ENCODE measurements around the gene EXOSC5. TPM values are rescaled to one million over a fixed set of nuclear protein-coding genes. Genes with fewer than 3 reads are reported as not detected.

EXOSC5 gene
- total and polyA plus RNA-seq, 2 of the 4 experiments (the other 2 are of a cell fraction): 19.0 to 25.2 TPM

GRCh38 chr19:41443813-41444455 lies 46.8 kb upstream of the EXOSC5 start:
- intact Hi-C loops (cut with micrococcal nuclease) (no loop called here), dilution Hi-C loops (cut with HindIII; ENCODE audit: low sequenced_read_pairs, unreplicated experiment) (no loop called here), in situ Hi-C loops (cut with MboI; ENCODE audit: low sequenced_read_pairs) (loop anchor here (5.0 kb wide), 1 partner anchor 128 kb away; no protein-coding TSS in a partner anchor)
- H3K4me1 ChIP-seq (ENCODE audit: control insufficient read depth, insufficient read depth, low read length): no peaks in the 10 kb centered on the region; the same call in 1 of the 2 replicates
- H3K4ac ChIP-seq (ENCODE audit: low read depth, low read length): no peak overlapping the region
- no peak overlapping the region for H2AFZ ChIP-seq (replicated peaks; ENCODE audit: low read length, poor library complexity)
- no peak overlapping the region for H2BK15ac ChIP-seq (ENCODE audit: low read depth, low read length)
- no peak overlapping the region for H4K8ac ChIP-seq (ENCODE audit: low read depth in 2 of 2, low read length in 2 of 2)
- ATAC-seq (ENCODE audit: low read depth) (no peak), DNase-seq (no peak)
- H2AK5ac ChIP-seq (ENCODE audit: low read depth, low read length): no peak overlapping the region
- no peak overlapping the region for H3K18ac ChIP-seq (ENCODE audit: low read depth, low read length)
- H3K9me3 ChIP-seq (ENCODE audit: control insufficient read depth, insufficient read depth, low read length): no peaks in the 10 kb centered on the region
- H2BK120ac ChIP-seq (ENCODE audit: low read depth, low read length): no peak overlapping the region
- H3K4me2 ChIP-seq (ENCODE audit: low read depth, low read length): no peak overlapping the region
- H3K36me3 ChIP-seq (ENCODE audit: control insufficient read depth, insufficient read depth, low read length): no peaks in the 10 kb centered on the region
- TF ChIP-seq RCOR1 (IDR thresholded peaks at IDR 0.05; ENCODE audit: insufficient replicate concordance, low read length): no peak
- no peak for TF ChIP-seq MAFK (IDR thresholded peaks at IDR 0.05; ENCODE audit: low read depth, low read length)
- TF ChIP-seq CEBPB (IDR thresholded peaks at IDR 0.05; ENCODE audit: low read depth, low read length): no peak
- TF ChIP-seq SMC3 (IDR thresholded peaks at IDR 0.05; ENCODE audit: low read depth, low read length): no peak
- TF ChIP-seq MXI1 (IDR thresholded peaks at IDR 0.05; ENCODE audit: borderline replicate concordance, low read depth, low read length): no peak
- TF ChIP-seq POLR2A (IDR thresholded peaks at IDR 0.05; ENCODE audit: low read depth, low read length): no peak
- TF ChIP-seq, protein P1, sequence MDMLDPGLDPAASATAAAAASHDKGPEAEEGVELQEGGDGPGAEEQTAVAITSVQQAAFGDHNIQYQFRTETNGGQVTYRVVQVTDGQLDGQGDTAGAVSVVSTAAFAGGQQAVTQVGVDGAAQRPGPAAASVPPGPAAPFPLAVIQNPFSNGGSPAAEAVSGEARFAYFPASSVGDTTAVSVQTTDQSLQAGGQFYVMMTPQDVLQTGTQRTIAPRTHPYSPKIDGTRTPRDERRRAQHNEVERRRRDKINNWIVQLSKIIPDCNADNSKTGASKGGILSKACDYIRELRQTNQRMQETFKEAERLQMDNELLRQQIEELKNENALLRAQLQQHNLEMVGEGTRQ (IDR thresholded peaks at IDR 0.05; ENCODE audit: low read depth, low read length): no peak
- TF ChIP-seq RFX5 (IDR thresholded peaks at IDR 0.05; ENCODE audit: low read depth, low read length): no peak
- no peak for TF ChIP-seq BHLHE40 (IDR thresholded peaks at IDR 0.05; ENCODE audit: low read depth, low read length)
- TF ChIP-seq RAD21 (IDR thresholded peaks at IDR 0.05; ENCODE audit: low read length): no peak
- TF ChIP-seq ELK1 (IDR thresholded peaks at IDR 0.05; ENCODE audit: borderline replicate concordance, low read depth, low read length): no peak
- no peak for TF ChIP-seq CHD1 (IDR thresholded peaks at IDR 0.05; ENCODE audit: low read depth, low read length)
- TF ChIP-seq MAZ (IDR thresholded peaks at IDR 0.05; ENCODE audit: borderline replicate concordance, low read depth, low read length): no peak
- TF ChIP-seq, protein P2, sequence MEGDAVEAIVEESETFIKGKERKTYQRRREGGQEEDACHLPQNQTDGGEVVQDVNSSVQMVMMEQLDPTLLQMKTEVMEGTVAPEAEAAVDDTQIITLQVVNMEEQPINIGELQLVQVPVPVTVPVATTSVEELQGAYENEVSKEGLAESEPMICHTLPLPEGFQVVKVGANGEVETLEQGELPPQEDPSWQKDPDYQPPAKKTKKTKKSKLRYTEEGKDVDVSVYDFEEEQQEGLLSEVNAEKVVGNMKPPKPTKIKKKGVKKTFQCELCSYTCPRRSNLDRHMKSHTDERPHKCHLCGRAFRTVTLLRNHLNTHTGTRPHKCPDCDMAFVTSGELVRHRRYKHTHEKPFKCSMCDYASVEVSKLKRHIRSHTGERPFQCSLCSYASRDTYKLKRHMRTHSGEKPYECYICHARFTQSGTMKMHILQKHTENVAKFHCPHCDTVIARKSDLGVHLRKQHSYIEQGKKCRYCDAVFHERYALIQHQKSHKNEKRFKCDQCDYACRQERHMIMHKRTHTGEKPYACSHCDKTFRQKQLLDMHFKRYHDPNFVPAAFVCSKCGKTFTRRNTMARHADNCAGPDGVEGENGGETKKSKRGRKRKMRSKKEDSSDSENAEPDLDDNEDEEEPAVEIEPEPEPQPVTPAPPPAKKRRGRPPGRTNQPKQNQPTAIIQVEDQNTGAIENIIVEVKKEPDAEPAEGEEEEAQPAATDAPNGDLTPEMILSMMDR (conservative IDR thresholded peaks at IDR 0.05; ENCODE audit: low read depth, low read length): no peak
- no peak for TF ChIP-seq FOS (IDR thresholded peaks at IDR 0.05; ENCODE audit: low read depth, low read length)
- TF ChIP-seq NFE2L2 (IDR thresholded peaks at IDR 0.05; ENCODE audit: low read depth, low read length): no peak
- POLR2A ChIA-PET (ENCODE audit: unreplicated experiment): no interaction called here
- H3K56ac ChIP-seq (ENCODE audit: extremely low read depth, insufficient read depth, low read length): no peak overlapping the region
- no peak overlapping the region for H3K4me3 ChIP-seq (ENCODE audit: insufficient read depth, low read depth, low read length)
- no peak overlapping the region for H3K27ac ChIP-seq (ENCODE audit: insufficient read depth, low read length)
- CTCF ChIA-PET: no interaction called here
- no peak overlapping the region for H2AK9ac ChIP-seq (replicated peaks; ENCODE audit: low read depth, low read length, poor library complexity)
- no peaks in the 10 kb centered on the region for H4K20me1 ChIP-seq (ENCODE audit: insufficient read depth, low read length)
- no peak overlapping the region for H3K9ac ChIP-seq (ENCODE audit: low read depth, low read length)
- H2BK20ac ChIP-seq (ENCODE audit: low read depth, low read length): no peak overlapping the region
- H4K91ac ChIP-seq (ENCODE audit: insufficient read depth, low read depth, low read length): no peak overlapping the region
- no peak overlapping the region for H2BK5ac ChIP-seq (ENCODE audit: low read depth, low read length, poor library complexity, severe bottlenecking)
- H3K23ac ChIP-seq (ENCODE audit: low read depth, low read length): no peak overlapping the region
- H3K27me3 ChIP-seq (ENCODE audit: control insufficient read depth, insufficient read depth, low read length): peaks cover 3% of the 10 kb centered on the region
- H3K9me1 ChIP-seq (ENCODE audit: insufficient read depth, low read length): no peaks in the 10 kb centered on the region
- no peak overlapping the region for H4K5ac ChIP-seq (ENCODE audit: low read depth, low read length)
- BruUV-seq (replicated peaks): no TSS peak
- H3K79me1 ChIP-seq (ENCODE audit: low read depth in 1 of 2, low read length in 2 of 2): peaks cover under 1% of the 10 kb centered on the region in 2 experiments; a peak in 2 of 4 replicates
- H3K14ac ChIP-seq (replicated peaks; ENCODE audit: low read depth, low read length): no peak overlapping the region
- 51% methylated on average over 2 of the region's 6 CpGs; no CpG with 5 or more reads in 1 of the 2 experiments for WGBS, 2 experiments (ENCODE audit: extremely low coverage in 2 of 2, insufficient read length in 1 of 2)
